HEK293T (cell line): ENCODE measurements around the gene COQ8A.

ENCODE experiments used
- BHLHE40 ChIP-seq: fragments of 450-650 bp; IDR thresholded peaks from 2 replicates; pipeline ENCODE4 v1.6.1; 2016; ENCODE audit warnings: mild to moderate bottlenecking, moderate library complexity, borderline replicate concordance
- FOXA1 ChIP-seq: fragments of 450-650 bp; IDR thresholded peaks from 2 replicates; pipeline ENCODE4 v1.6.1; 2016; ENCODE audit warnings: mild to moderate bottlenecking
- FOXK2 ChIP-seq: fragments of 450-650 bp; IDR thresholded peaks from 2 replicates; pipeline ENCODE4 v1.6.1; 2016; ENCODE audit warnings: mild to moderate bottlenecking
- FOXM1 ChIP-seq: fragments of 450-650 bp; IDR thresholded peaks from 2 replicates; pipeline ENCODE4 v1.6.1; 2017; ENCODE audit warnings: mild to moderate bottlenecking, borderline replicate concordance
- HDGF ChIP-seq: fragments of 450-650 bp; IDR thresholded peaks from 2 replicates; pipeline ENCODE4 v1.6.1; 2017; ENCODE audit warnings: antibody characterized with exemption, borderline replicate concordance
- LEF1 ChIP-seq: fragments of 450-650 bp; IDR thresholded peaks from 2 replicates; pipeline ENCODE4 v1.6.1; 2017; ENCODE audit warnings: mild to moderate bottlenecking, borderline replicate concordance
- SP1 ChIP-seq: fragments of 450-650 bp; IDR thresholded peaks from 2 replicates; pipeline ENCODE4 v1.6.1; 2017
- SUZ12 ChIP-seq: fragments of 450-650 bp; IDR thresholded peaks from 2 replicates; pipeline ENCODE4 v1.6.1; 2016; ENCODE audit warnings: mild to moderate bottlenecking
- TARDBP ChIP-seq: fragments of 450-650 bp; IDR thresholded peaks from 2 replicates; pipeline ENCODE4 v1.6.1; 2016

DNA sequence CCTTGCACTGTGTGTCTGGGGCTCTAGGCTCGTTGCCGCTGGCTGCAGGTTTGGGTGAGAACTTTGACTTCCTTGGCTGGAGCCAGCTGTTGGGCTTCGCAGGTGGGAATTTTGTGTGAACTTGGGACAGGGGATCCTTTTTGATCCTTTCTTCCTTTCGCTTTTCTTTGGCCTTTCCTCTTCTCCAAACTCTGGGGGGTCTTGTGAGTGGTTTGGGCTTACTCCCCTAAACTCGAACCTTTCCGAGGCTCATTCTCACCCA, 643 bp downstream of the COQ8A start:
- TF ChIP-seq BHLHE40 = no peak
- TF ChIP-seq FOXM1 = no peak
- TF ChIP-seq TARDBP = no peak
- no peak for TF ChIP-seq FOXA1
- TF ChIP-seq SUZ12 = no peak
- TF ChIP-seq LEF1 = no peak
- TF ChIP-seq FOXK2 = no peak
- TF ChIP-seq SP1 = no peak
- no peak for TF ChIP-seq HDGF
